Neural crest cell (in vitro differentiated cells): ENCODE data around the gene P2RY2. TPM values are rescaled to one million over a fixed set of nuclear protein-coding genes. Genes with fewer than 3 reads are reported as not detected.

Experiments used
- DNase-seq: peaks from one replicate; pipeline ENCODE4 v3.0.0; 2021; ENCODE audit warnings: low read depth, mixed read lengths, low spot score
- H3K27ac Mint-ChIP-seq: one replicate; pipeline ENCODE4 v1.8.0; 2021; ENCODE audit warnings: mild to moderate bottlenecking, mixed read lengths; ENCODE audit not compliant: unreplicated experiment
- H3K27me3 Mint-ChIP-seq: 2 replicates; pipeline ENCODE4 v1.8.0; 2021; ENCODE audit warnings: low read depth, mild to moderate bottlenecking, mixed read lengths
- H3K36me3 Mint-ChIP-seq: 2 replicates; pipeline ENCODE4 v1.8.0; 2021; ENCODE audit warnings: low read depth, mild to moderate bottlenecking, mixed read lengths
- H3K4me1 Mint-ChIP-seq: 2 replicates; pipeline ENCODE4 v1.8.0; 2021; ENCODE audit warnings: mixed read lengths
- H3K4me3 Mint-ChIP-seq: one replicate; pipeline ENCODE4 v1.8.0; 2021; ENCODE audit warnings: mild to moderate bottlenecking, mixed read lengths
- H3K9me3 Mint-ChIP-seq: 2 replicates; pipeline ENCODE4 v1.8.0; 2021; ENCODE audit warnings: mixed read lengths
- total RNA-seq: library from RNA; stranded (reverse); gene quantifications from 2 replicates; pipeline ENCODE4 v1.2.1, GENCODE V29; 2021
- TF ChIP-seq, protein P1 (sequence below): fragments of 200-600 bp; sonication (generic); conservative IDR thresholded peaks from 2 replicates; pipeline ENCODE4 v1.5.0; 2021; ENCODE audit warnings: antibody characterized with exemption, mild to moderate bottlenecking

The P2RY2 gene
- total RNA-seq, 1 donor from 2014 or later, result 0.14 TPM

GRCh38 chr11:73172992-73173656, 45.0 kb upstream of the P2RY2 start:
- Mint-ChIP-seq H3K4me1 (peaks cover 12% of the 10 kb centered on the region), H3K4me3 (no peak overlapping the region), H3K27ac (no peak overlapping the region), H3K9me3 (no peaks in the 10 kb centered on the region), H3K36me3 (no peaks in the 10 kb centered on the region), H3K27me3 (peaks cover under 1% of the 10 kb centered on the region)
- TF ChIP-seq, protein P1, sequence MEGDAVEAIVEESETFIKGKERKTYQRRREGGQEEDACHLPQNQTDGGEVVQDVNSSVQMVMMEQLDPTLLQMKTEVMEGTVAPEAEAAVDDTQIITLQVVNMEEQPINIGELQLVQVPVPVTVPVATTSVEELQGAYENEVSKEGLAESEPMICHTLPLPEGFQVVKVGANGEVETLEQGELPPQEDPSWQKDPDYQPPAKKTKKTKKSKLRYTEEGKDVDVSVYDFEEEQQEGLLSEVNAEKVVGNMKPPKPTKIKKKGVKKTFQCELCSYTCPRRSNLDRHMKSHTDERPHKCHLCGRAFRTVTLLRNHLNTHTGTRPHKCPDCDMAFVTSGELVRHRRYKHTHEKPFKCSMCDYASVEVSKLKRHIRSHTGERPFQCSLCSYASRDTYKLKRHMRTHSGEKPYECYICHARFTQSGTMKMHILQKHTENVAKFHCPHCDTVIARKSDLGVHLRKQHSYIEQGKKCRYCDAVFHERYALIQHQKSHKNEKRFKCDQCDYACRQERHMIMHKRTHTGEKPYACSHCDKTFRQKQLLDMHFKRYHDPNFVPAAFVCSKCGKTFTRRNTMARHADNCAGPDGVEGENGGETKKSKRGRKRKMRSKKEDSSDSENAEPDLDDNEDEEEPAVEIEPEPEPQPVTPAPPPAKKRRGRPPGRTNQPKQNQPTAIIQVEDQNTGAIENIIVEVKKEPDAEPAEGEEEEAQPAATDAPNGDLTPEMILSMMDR, result no peak
- no peak for DNase-seq

- Mint-ChIP-seq H3K27me3 (peaks cover 4% of the 10 kb centered on the region), H3K9me3 (no peaks in the 10 kb centered on the region), H3K4me1 (peaks cover 12% of the 10 kb centered on the region), H3K36me3 (no peaks in the 10 kb centered on the region), H3K27ac (peak overlapping the region; percentile 71), H3K4me3 (no peak overlapping the region)
- TF ChIP-seq, protein P1, result no peak
- DNase-seq, result no peak
These were observed 44.2 kb upstream of the P2RY2 start for GRCh38 chr11:73173755-73174494.

DNA sequence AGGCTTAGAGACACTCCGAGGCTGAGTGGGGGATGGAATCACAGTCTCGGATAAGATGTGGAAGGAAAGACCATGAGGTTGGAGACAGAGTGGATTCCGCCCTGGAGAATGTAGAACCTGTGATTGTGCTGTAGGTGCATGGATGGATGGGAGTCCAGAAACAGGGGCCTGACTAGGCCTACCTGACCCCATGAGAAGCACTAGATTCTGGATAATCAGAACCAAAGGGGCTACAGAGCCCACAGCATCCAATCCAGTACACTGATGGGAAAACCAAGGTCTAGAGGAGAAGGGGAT, 43.6 kb upstream of the P2RY2 start:
- no peak for DNase-seq
- Mint-ChIP-seq H3K36me3 (no peaks in the 10 kb centered on the region), H3K27ac (peak overlapping the region; percentile 71), H3K4me1 (peaks cover 8% of the 10 kb centered on the region), H3K4me3 (no peak overlapping the region), H3K9me3 (no peaks in the 10 kb centered on the region), H3K27me3 (peaks cover 4% of the 10 kb centered on the region)
- TF ChIP-seq, protein P1, result no peak

- Mint-ChIP-seq H3K27ac (no peak overlapping the region), H3K36me3 (no peaks in the 10 kb centered on the region)
- TF ChIP-seq, protein P1, result no peak
These were observed 42.4 kb upstream of the P2RY2 start for GRCh38 chr11:73175551-73176144.

DNA sequence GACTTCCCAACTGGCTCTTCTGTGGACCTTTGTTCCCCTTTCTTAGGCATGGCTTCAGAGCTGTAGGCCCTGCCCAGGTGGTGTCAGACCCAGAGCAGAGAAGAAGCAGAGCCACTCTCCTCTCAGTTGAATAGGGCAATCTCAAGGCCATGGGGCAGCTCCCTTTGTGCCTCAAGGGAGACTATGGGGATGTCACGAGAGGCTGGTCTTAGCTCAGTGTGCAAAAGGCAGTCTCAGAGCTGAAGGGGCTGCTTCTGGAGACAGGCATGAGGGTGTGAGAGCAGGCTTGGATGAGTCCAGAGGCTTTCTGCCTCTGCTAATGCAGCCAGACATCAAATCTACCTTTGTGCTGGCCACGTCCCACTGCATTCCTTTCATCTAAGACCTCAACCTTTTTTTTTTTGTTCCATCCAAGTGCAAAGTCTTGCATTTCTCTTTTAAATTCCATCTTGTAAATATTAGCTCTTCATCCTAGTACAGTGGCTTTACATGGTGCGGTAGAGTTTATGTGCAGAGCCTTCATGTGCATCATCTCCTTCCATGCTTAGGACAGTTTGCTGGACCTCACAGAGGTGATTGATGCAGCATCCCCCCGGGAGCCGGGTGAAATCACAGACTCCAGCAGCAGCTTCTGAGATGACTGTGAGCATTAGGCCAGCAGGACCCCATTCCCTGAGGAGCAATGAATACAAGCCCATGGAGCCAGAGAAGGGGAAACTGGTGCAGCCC, 41.8 kb upstream of the P2RY2 start:
- H3K27ac Mint-ChIP-seq, result no peak overlapping the region
- TF ChIP-seq, protein P1, result no peak
- peaks cover 7% of the 10 kb centered on the region for H3K27me3 Mint-ChIP-seq

More at GRCh38 chr11:73175551-73176144, 42.4 kb upstream of the P2RY2 start:
- H3K9me3 Mint-ChIP-seq, result no peaks in the 10 kb centered on the region
- peaks cover 4% of the 10 kb centered on the region for H3K4me1 Mint-ChIP-seq
- peaks cover 4% of the 10 kb centered on the region for H3K27me3 Mint-ChIP-seq
- H3K4me3 Mint-ChIP-seq, result no peak overlapping the region
- no peak for DNase-seq

More for the DNA sequence above, 41.8 kb upstream of the P2RY2 start:
- DNase-seq, result no peak
- no peaks in the 10 kb centered on the region for H3K9me3 Mint-ChIP-seq
- no peak overlapping the region for H3K4me3 Mint-ChIP-seq
- H3K36me3 Mint-ChIP-seq, result no peaks in the 10 kb centered on the region
- peaks cover 4% of the 10 kb centered on the region for H3K4me1 Mint-ChIP-seq
